ENCODE measurements around the gene HTN1. TPM values are rescaled to one million over a fixed set of nuclear protein-coding genes. Genes with fewer than 3 reads are reported as not detected.
"Not testable (repeated sequence)": the region's sequence is repeated elsewhere in the genome, so short reads cannot be mapped to it uniquely, and the experiment has no call there.

Gene HTN1
- total RNA-seq, 1 experiment from 2014 or later: not detected

DNA sequence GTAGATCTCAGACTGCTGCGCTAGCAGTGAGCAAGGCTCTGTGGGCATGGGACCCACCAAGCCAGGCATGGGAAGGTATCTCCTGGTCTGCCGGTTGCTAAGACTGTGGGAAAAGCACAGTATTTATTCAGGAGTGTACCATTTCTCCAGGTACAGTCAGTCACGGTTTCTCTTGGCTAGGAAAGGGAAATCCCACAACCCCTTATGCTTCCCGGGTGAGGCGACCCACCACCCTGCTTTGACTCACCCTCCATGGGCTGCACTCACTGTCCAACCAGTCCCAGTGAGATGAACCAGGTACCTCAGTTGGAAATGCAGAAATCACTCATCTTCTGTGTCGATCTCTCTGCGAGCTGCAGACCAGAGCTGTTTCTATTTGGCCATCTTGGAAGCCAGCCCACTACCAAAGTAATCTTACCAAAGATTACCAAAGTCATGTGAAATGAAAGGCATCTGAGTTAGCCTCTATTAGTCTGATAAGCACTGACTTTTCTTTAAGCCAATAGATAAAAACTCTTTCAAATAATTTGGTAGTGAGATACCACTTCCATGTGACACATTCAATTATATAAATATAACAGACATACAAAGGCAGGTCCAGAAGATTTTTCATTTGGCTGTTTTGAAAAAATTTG lies 8.5 kb upstream of the HTN1 start:
- Histone ChIP-seq H3K4me2 (no peak overlapping the region), H3K27me3 (ENCODE audit: insufficient read depth, low read depth) (no peaks in the 10 kb centered on the region), H3K36me3 (ENCODE audit: low read depth) (no peaks in the 10 kb centered on the region), H2AFZ (no peak overlapping the region), H3K4me3 (no peak overlapping the region), H3K9me2 (ENCODE audit: insufficient read depth) (no peaks in the 10 kb centered on the region), H3K4me1 (replicated peaks; ENCODE audit: insufficient read depth) (no peaks in the 10 kb centered on the region), H3K79me2 (ENCODE audit: low read depth) (no peaks in the 10 kb centered on the region), H3F3A (ENCODE audit: insufficient read depth, low read depth) (no peaks in the 10 kb centered on the region), H3K27ac (no peak overlapping the region), H3K9me3 (ENCODE audit: insufficient read depth, low read depth) (no peaks in the 10 kb centered on the region), H4K20me1 (ENCODE audit: insufficient read depth) (no peaks in the 10 kb centered on the region)
- no peak for DNase-seq
- ChIA-PET CTCF (no interaction called here), POLR2A (ENCODE audit: unreplicated experiment) (no interaction called here)
- intact Hi-C loops (cut with micrococcal nuclease; ENCODE audit: unreplicated experiment): no loop called here
- TF ChIP-seq, protein P1, sequence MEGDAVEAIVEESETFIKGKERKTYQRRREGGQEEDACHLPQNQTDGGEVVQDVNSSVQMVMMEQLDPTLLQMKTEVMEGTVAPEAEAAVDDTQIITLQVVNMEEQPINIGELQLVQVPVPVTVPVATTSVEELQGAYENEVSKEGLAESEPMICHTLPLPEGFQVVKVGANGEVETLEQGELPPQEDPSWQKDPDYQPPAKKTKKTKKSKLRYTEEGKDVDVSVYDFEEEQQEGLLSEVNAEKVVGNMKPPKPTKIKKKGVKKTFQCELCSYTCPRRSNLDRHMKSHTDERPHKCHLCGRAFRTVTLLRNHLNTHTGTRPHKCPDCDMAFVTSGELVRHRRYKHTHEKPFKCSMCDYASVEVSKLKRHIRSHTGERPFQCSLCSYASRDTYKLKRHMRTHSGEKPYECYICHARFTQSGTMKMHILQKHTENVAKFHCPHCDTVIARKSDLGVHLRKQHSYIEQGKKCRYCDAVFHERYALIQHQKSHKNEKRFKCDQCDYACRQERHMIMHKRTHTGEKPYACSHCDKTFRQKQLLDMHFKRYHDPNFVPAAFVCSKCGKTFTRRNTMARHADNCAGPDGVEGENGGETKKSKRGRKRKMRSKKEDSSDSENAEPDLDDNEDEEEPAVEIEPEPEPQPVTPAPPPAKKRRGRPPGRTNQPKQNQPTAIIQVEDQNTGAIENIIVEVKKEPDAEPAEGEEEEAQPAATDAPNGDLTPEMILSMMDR (conservative IDR thresholded peaks at IDR 0.05): no peak
- TF ChIP-seq EZH2 (IDR thresholded peaks at IDR 0.05; ENCODE audit: low read depth): no peak
- BruUV-seq (replicated peaks): no TSS peak

DNA sequence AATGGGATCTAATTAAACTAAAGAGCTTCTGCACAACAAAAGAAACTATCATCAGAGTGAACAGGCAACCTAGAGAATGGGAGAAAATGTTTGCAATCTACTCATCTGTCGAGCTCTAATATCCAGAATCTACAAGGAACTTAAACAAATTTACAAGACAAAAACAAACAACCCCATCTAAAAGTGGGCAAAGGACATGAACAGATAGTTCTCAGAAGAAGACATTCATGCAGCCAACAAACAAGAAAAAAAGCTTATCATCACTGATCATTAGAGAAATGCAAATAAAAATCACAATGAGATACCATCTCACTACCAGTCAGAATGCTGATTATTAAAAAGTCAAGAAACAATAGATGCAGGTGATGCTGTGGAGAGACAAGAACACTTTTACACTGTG lies 6.3 kb downstream of the HTN1 start:
- H3F3A ChIP-seq (ENCODE audit: insufficient read depth, low read depth); DNase-seq; H3K9me3 ChIP-seq (ENCODE audit: insufficient read depth, low read depth); H3K27ac ChIP-seq; H3K79me2 ChIP-seq (ENCODE audit: low read depth); H3K36me3 ChIP-seq (ENCODE audit: low read depth); H3K4me3 ChIP-seq; CTCF ChIA-PET; H3K4me2 ChIP-seq; H4K20me1 ChIP-seq (ENCODE audit: insufficient read depth); H2AFZ ChIP-seq; H3K4me1 ChIP-seq (replicated peaks; ENCODE audit: insufficient read depth); BruUV-seq (replicated peaks); POLR2A ChIA-PET (ENCODE audit: unreplicated experiment); H3K9me2 ChIP-seq (ENCODE audit: insufficient read depth); H3K27me3 ChIP-seq (ENCODE audit: insufficient read depth, low read depth); intact Hi-C loops (cut with micrococcal nuclease; ENCODE audit: unreplicated experiment): not testable (repeated sequence)

DNA sequence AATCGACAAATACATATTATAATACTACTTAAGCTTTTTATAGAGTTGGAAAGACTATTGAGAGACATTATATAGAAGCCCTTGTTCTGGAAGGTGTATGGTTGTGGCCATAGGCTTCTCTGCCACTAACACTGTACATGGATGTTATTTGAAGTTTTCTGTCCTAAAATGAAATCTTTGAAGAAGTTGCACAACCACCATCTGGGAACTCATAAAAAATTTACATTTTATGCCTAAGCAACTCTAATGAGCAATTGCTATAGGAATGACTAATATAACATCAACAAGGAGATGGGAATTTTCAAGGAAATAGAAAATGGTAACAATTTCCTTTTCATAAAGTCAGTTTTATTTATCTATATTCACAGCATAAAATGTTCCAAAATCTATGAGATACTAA lies 7.4 kb downstream of the HTN1 start:
- no peaks in the 10 kb centered on the region for H3F3A ChIP-seq (ENCODE audit: insufficient read depth, low read depth)
- DNase-seq: no peak
- POLR2A ChIA-PET (ENCODE audit: unreplicated experiment): no interaction called here
- H3K36me3 ChIP-seq (ENCODE audit: low read depth): no peaks in the 10 kb centered on the region
- H3K4me1 ChIP-seq (replicated peaks; ENCODE audit: insufficient read depth): no peaks in the 10 kb centered on the region
- H3K27me3 ChIP-seq (ENCODE audit: insufficient read depth, low read depth): no peaks in the 10 kb centered on the region
- BruUV-seq (replicated peaks): no TSS peak
- TF ChIP-seq, protein P1 (conservative IDR thresholded peaks at IDR 0.05): no peak
- TF ChIP-seq EZH2 (IDR thresholded peaks at IDR 0.05; ENCODE audit: low read depth): no peak
- no peak overlapping the region for H2AFZ ChIP-seq
- no peak overlapping the region for H3K27ac ChIP-seq
- H3K4me2 ChIP-seq: no peak overlapping the region
- no peak overlapping the region for H3K4me3 ChIP-seq
- H4K20me1 ChIP-seq (ENCODE audit: insufficient read depth): no peaks in the 10 kb centered on the region
- intact Hi-C loops (cut with micrococcal nuclease; ENCODE audit: unreplicated experiment): no loop called here
- CTCF ChIA-PET: no interaction called here
- H3K79me2 ChIP-seq (ENCODE audit: low read depth): no peaks in the 10 kb centered on the region
- no peaks in the 10 kb centered on the region for H3K9me3 ChIP-seq (ENCODE audit: insufficient read depth, low read depth)
- no peaks in the 10 kb centered on the region for H3K9me2 ChIP-seq (ENCODE audit: insufficient read depth)

DNA sequence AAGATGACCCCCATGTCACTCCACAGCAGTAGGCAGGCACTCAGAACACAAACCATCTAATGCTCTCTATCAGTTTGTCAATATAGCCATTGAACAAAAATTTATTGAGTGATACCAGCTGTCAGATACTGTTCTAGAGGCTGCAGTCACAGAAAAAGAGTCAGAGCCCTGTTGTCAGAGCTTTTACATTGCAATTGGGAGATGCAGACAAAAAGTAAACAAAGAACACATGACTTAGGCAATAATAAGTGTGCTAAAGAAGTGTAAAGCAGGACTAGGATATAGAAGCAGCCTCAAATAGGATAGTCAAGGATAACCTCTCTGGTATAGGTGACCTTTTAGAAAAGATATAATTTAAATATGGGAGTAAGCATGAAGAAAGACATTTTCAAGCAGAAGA lies 8.9 kb downstream of the HTN1 start:
- Histone ChIP-seq H3F3A (ENCODE audit: insufficient read depth, low read depth) (no peaks in the 10 kb centered on the region), H3K9me3 (ENCODE audit: insufficient read depth, low read depth) (no peaks in the 10 kb centered on the region), H3K27ac (no peak overlapping the region), H2AFZ (no peak overlapping the region), H3K9me2 (ENCODE audit: insufficient read depth) (no peaks in the 10 kb centered on the region), H3K79me2 (ENCODE audit: low read depth) (no peaks in the 10 kb centered on the region), H3K36me3 (ENCODE audit: low read depth) (no peaks in the 10 kb centered on the region), H3K4me1 (replicated peaks; ENCODE audit: insufficient read depth) (no peaks in the 10 kb centered on the region), H3K4me2 (no peak overlapping the region), H3K4me3 (no peak overlapping the region), H3K27me3 (ENCODE audit: insufficient read depth, low read depth) (no peaks in the 10 kb centered on the region), H4K20me1 (ENCODE audit: insufficient read depth) (no peaks in the 10 kb centered on the region)
- TF ChIP-seq, protein P1 (conservative IDR thresholded peaks at IDR 0.05): no peak
- TF ChIP-seq EZH2 (IDR thresholded peaks at IDR 0.05; ENCODE audit: low read depth): no peak
- DNase-seq: no peak
- POLR2A ChIA-PET (ENCODE audit: unreplicated experiment): no interaction called here
- no TSS peak for BruUV-seq (replicated peaks)
- CTCF ChIA-PET: no interaction called here
- intact Hi-C loops (cut with micrococcal nuclease; ENCODE audit: unreplicated experiment): no loop called here

Measured in PC-9 (cell line).